HG03025 (cell line): ENCODE data around the gene ABCF3.

Experiments used
- ATAC-seq: cut with Tn5 transposase; IDR thresholded peaks from one replicate; pipeline ENCODE4 v1.9.1; 2021; ENCODE audit warnings: mild to moderate bottlenecking, moderate library complexity; ENCODE audit not compliant: unreplicated experiment, low FRiP score

ABCF3 gene

DNA sequence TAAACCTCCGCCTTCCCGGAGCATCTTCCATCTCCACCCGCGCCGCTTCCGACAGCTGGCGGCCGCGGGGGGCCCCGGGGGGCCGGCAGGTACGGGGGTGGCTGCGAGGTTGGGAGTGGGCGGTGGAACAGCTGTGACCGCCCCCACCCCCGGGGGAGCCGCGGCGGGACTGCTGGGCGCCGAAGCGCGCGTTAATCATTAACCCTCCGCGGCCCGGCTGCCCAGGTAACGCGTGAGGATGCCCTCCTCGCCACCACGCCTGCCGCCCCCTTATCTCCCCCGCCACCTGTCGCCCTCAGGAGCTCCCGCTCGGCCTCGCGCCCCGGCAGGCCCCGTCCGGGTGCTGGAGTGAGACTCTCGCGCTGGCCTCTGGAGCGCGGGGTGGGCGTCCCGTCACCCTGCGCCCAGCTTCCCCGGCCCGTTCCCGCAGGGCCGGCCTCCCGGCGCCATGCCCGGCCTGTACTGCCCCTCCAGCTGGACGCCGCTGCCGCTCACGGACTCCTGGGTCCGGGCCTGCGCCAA lies 44.1 kb downstream of the ABCF3 start:
- no peak for ATAC-seq

DNA sequence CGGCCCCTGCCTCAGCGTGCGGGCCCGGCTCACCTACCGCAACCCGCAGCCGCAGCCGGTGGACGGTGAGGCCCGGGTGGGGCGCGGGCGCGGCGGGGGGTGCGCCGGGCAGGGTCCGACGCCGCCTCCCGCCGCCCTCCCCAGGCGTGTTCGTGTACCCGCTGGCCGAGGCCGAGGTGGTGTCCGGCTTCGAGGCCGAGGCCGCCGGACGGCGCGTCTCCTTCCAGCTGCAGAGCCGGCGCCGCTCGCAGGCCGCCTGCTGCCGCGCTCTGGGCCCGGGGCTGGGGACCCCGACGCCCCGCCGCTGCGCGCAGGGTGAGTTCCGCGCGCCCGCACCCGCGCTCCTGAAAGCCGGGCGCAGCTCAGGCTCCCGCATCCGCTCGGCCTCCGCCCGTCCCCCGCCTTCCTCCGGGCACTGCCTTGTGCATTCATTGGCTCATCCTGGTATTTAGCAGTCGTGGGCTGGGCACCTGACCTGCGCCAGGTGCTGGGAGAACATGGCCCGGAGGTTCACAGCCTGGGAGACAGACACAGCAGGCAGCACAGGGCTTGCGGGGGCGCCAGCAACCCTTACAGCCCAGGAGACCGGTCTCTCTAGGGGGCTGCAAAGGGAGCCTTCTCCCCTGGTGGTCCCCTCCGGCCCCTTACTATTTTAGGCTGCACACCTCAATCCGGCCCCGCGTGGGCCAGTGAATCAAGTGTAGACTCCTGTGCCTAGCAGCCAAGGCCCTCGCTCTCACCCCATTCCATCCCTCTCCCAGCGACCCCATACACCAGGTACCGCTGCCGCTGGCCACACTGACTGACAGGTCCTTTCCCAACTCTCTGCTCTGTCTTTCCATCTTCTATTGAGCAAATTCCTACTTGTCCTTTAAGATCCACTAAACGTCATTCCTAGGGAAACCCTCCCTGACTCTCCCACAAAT lies 44.9 kb downstream of the ABCF3 start:
- no peak for ATAC-seq

DNA sequence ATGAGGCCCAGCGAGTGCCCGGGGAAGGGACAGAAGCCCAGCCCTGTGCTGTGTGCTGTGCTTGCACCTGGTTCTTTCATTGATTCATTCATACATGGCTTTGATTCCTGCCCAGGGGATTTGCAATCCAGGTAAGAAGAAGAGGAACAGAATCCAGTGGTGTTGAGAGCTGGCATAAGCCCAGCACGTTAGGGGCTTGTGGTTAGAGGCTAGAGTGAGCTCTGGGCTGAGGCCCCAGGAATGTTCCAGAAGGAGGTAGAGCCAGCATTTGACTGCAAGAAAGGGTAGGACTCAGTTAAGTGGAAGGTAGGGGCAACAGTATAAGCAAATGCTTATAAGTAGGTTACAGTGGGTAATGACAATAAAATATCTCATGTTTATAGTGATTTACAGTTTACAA lies 45.7 kb downstream of the ABCF3 start:
- ATAC-seq, result no peak

DNA sequence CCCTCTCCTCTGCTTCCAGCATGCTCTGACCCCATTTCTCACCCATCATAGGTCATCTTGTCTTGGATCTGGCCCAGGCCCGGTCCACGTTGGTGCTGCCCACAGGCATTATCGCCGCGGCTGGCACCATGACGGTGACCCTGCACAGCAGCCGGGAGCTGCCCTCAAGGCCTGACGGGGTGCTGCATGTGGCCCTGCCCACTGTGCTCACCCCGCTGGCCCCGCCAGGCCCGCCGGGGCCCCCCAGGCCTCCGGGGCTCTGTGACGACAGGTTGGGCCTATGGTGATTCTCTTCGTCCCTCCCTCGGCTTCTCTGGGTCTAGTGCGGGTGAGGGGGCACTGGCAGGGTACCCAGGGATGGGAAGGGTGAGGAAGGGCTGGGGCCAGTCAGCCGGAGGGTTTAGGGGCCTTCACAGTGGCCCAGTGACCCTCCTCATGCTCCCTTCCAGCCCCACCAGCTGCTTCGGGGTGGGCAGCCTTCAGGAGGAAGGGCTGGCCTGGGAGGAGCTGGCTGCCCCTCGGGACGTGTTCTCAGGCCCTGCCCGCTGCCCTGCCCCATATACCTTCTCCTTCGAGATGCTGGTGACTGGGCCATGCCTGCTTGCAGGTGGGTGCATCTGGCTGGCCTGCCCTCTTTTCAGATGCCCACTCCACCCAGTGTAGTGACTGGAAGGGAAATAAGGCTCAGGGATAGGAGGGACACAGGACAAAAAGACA lies 47.3 kb downstream of the ABCF3 start:
- ATAC-seq, result no peak

DNA sequence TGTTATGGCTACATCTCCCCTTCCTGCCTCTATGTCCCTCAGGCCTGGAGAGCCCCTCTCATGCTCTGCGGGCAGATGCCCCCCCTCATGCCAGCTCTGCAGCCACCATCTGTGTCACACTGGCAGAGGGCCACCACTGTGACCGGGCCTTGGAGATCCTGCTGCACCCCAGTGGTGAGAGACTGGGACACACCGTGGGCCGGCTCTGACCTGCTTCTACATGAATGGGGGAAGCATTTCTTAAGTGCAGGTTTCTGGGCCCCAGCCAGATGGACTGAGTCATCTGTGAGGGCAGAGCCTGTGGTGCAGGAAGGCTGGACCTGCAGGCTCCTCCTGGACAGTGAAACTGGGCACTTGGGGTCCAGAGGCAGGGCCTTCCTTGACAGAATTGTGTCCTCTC lies 48.2 kb downstream of the ABCF3 start:
- no peak for ATAC-seq

DNA sequence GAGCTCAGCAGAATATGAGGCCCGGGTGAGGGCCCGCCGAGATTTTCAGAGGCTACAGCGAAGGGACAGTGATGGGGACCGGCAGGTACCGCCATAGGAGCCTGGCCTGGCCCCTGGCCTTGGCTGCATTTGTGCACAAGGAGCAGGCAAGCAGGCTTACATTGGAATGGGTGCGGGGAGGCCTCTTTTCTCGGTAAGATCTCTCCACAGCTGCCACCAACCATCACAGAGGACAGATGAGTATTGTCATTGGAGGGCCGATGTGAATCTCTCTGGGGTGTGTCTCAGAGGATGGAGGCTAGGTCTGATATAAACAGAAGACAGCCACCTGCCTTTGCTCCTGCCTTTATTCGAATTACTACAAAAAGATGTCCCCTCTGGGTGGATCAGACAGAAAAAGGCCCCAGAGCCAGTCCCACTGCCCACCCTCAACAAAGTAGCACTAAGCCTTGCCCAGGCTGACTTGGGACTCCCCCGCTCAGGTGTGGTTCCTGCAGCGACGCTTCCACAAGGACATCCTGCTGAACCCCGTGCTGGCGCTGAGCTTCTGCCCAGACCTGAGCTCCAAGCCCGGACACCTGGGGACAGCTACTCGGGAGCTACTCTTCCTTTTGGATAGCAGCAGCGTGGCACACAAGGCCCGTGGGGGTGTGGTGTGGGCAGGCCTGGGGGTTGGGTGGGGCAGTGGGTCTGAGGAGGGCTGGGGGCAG lies 48.8 kb downstream of the ABCF3 start:
- no peak for ATAC-seq

DNA sequence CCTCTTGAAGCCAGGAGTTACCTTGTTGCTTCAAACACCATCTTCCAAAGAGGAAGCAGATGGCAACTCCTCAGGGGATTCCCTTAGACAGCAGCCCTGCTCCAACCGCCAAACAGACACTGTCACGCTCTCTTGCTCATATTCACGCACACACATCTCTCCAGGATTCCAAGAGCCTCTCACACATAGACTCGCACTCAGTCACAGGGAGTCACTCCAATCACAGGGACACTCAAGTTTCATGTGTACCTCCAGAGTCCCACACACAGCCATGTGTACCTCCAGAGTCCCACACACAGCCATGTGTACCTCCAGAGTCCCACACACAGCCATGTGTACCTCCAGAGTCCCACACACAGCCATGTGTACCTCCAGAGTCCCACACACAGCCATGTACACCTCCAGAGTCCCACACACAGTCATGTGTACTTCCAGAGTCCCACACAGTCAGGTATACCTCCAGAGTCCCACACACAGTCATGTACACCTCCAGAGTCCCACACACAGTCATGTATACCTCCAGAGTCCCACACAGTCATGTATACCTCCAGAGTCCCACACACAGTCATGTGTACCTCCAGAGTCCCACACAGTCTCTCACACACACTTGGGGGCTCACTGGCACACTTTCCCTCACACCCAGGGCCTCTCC lies 49.5 kb downstream of the ABCF3 start:
- no peak for ATAC-seq

DNA sequence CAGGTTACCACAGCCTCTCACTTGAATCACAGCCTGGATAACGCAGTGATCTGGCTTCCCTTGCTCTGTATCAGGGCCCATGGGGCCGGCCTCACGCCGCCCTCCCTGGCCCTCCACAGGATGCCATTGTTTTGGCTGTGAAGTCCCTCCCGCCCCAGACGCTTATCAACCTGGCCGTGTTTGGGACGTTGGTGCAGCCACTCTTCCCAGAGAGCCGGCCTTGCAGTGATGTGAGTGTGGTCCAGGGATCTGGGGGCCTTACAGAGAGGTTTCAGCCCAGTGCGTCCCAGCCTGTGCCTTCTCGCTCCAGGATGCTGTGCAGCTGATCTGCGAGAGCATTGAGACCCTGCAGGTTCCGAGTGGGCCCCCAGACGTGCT lies 50.0 kb downstream of the ABCF3 start:
- ATAC-seq, result no peak

DNA sequence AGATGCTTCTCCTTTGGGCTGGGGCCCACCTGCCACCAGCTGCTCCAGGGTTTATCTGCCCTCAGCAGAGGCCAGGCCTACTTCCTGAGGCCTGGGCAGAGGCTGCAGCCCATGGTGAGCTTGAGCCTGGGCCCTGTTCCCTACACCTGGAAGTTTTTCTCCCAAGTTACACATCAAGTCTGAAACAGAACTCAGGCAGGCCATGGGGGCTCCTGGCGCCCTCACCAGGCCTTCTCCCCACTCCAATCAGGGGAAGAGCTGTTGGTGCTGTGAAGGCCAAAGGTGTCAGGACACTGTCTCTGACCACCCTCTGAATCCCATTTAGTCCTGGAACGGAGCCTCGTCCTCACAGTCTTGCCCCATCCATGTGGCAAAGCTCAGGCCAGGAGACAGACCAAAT lies 50.6 kb downstream of the ABCF3 start:
- no peak for ATAC-seq

DNA sequence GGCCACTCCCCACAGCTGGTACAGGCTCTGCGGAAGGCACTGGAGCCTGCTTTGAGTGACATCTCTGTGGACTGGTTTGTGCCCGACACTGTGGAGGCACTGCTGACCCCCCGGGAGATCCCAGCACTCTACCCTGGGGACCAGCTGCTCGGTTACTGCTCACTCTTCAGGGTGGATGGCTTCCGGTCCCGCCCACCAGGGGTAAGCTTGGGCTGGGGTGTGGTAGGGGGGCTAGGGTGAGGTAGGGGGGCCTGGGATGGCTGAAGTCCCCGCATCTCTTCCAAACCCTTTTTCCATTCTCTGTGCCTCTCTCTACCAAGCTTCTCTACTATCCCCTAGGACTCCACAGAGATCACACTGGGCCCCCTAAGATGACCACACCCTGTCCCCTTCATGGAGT lies 51.2 kb downstream of the ABCF3 start:
- no peak for ATAC-seq

DNA sequence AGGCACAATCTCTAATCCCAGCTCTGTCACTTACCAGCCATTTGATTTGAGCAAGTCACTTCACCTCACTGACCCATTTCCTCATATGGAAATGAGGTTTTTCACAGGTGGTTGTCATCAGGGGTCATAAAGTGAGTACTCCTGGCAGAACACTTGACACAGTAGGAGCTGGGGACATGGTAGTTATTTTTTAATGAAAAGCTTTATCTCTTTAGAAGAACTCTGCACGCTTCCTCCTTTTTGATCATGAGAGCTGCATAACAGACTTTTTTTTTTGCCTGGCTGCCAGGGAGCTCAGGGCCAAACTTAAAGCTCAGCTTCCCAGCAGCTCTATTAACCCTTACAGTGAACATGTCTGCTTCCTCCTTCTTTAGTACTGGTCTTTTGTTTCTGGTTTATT lies 51.8 kb downstream of the ABCF3 start:
- no peak for ATAC-seq

DNA sequence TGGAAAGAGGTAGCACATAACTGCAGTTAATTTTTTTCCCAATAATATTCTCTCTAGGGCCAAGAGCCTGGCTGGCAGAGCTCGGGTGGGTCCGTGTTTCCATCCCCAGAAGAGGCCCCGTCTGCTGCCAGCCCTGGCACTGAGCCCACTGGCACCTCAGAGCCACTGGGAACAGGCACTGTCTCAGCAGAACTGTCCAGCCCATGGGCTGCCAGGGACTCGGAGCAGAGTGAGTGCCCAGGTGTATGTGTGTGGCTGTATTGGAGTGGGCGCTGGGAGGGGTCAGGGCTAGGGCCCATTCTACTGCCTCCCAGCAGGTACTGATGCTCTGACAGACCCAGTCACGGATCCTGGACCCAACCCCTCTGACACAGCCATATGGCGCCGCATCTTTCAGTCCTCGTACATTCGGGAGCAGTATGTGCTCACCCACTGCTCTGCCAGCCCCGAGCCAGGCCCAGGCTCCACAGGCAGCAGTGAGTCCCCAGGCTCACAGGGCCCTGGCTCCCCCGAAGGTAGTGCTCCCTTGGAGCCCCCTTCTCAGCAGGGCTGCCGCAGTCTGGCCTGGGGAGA lies 52.3 kb downstream of the ABCF3 start:
- no peak for ATAC-seq

DNA sequence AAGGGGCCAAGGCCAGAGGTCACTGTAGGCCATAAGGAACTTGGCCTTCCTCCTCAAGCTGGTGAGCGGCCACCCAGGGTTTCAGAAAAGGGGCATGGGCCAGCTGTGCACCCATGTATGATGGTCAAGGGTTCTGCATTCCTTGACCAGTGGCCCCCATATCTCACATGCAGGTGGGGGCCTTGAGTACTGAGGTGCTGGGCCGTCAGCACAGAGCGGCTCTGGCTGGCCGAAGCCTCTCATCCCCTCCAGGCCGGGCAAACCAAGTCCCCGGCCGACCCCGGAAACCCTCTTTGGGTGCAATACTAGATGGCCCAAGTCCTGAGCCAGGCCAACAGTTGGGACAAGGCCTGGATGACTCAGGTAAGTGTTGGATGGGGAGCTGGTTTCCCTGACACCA lies 53.2 kb downstream of the ABCF3 start:
- no peak for ATAC-seq

DNA sequence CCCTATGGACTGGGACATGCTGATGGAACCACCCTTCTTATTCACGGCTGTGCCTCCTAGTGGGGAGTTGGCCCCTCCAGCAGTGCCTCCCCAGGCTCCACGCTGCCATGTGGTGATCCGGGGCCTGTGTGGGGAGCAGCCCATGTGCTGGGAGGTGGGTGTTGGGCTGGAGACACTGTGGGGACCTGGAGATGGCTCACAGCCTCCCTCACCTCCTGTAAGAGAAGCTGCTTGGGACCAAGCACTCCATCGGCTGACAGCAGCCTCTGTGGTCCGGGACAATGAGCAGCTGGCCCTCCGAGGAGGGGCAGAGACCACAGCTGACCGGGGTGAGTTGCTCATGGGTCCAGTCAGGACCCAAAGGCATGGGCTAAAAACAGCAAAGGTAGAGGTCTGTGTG lies 53.7 kb downstream of the ABCF3 start:
- ATAC-seq, result no peak

DNA sequence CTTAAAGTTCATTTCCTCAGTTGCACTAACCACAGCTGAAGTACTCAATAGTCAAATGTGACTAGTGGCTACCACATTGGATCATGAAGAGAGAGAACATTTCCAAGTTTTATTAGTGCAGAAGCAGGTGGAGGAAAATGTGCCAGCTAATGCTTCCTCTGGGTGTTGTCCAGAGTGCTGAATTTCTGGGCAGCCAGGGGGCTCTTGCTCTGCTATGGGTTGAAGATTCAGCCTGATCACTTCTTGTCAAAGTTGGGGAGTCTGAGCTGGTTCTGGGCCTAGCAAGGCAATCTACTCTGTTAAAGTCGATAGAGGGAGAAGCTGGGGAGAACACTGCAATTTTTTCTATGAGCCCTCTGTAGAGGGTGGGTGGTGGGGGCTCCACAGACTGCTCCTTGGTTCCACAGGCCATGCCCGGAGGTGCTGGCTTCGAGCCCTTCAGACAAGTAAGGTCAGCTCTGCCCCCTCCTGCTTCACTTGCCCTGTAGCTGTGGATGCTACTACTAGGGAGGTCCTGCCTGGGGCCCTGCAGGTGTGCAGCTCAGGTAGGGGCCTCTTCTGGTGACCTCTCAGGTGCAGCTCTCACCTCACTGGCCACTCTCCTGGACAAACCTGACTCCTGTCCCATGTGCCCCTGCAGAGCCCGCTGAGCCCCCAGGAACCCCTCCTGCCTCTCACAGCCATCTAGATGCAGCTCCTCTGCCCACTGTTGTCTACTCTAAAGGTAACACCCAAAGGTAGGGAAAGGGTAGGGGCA lies 54.6 kb downstream of the ABCF3 start:
- no peak for ATAC-seq

DNA sequence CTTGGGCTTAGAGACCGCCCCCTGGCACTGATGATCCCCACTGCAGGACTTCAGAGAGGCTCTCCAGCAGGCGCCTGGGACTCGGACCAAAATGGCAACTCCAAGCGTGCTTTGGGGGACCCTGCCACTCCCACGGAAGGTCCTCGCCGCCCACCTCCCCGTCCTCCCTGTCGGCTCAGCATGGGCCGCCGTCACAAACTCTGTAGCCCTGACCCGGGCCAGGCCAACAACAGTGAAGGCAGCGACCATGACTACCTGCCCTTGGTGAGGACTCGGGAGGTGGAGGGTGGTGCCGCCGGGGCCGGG lies 55.1 kb downstream of the ABCF3 start:
- ATAC-seq, result no peak

DNA sequence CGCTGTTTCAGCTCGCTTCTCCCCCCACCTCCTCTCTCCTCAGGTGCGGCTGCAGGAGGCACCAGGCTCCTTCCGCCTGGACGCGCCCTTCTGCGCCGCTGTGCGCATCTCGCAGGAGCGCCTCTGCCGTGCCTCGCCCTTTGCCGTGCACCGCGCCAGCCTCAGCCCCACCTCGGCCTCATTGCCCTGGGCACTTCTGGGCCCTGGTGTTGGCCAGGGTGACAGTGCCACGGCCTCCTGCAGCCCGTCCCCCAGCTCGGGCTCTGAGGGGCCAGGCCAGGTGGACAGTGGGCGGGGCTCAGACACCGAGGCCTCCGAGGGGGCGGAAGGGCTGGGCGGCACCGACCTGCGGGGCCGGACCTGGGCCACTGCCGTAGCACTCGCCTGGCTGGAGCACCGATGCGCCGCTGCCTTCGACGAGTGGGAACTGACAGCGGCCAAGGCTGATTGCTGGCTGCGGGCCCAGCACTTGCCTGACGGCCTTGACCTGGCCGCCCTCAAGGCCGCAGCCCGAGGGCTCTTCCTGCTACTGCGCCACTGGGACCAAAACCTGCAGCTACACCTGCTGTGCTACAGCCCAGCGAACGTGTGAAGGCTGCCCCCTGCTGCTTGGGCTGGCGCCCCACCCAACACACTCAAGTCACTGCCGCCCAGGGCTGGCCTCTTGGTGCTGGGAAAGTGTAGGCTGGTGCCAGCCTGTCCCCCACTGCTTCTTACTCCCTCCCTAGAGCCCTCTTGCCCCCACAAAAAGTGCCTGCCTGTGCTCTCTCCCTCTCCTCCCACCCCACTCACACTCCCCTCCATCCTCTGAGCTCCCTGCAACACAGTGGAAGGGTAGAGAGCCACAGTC lies 55.7 kb downstream of the ABCF3 start:
- ATAC-seq, result no peak

DNA sequence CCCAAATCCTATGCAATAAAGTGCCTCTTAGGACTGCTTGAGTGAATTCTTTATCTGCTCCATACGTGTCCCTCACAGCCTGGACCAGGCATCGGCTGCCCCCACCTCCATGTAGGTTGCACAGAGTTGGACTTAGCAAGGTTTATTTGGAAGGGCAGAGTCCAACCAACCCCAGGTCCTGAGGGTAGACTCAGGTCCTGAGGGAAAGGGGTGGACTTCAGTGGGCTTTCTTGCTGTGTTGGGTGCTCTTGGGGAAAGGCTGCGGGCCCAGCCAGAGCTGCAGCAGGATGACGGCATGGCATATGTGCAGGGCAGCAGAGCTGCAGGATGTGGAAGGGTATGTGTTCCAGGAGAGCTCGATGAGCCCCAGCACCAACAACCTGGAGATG lies 56.3 kb downstream of the ABCF3 start:
- ATAC-seq, result no peak
